ENCODE results near the gene NDUFA8.

The NDUFA8 gene

DNA sequence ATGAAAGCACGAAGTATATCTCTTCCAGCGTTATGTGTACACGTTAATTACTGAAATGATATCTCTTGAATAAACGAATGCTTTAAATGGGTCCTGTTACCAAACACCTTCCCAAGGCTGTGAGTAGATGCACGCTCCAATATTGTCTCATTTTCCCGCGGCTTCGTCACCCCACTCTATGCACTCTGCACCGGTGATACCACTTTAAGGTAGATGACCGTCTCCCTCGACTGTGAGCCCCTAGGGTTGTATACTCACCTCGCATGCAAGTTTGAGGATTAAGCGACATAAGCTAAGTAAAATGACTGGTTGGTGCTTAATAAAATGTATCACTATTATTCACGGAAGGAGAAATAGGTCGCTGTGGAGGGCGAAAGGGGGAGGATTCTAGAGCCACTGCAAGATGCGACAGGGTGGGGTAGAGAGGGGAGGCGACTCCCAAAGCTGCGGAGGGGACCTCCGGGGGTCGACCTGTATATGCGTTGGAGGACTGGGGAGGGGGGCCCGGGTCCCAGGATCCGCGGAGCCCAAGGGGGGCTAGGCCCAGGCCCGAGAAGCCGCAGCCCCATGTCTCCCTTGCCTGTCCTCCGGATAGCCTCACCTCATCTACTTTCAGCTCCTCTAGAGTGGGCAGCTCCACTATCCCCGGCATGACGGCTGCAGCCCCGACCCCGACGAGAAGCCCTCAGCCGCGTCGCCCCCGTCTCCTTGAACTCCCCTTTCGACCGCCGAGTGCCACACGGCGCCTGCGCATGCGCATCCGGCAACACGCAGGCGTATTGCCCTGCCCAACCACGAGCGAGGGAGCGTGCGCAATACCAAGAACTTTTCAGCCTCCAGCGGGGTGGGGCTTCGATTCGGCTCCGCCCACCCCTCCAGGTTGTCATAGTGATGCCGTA is at the start of gene NDUFA8, which contains the start of gene MORN5:
TSS of gene NDUFA8 (minus strand) at position 754 of the 899 bp plus-strand sequence. CDS start at position 652, 102 bp downstream.
TSS of gene MORN5 (plus strand) at position 883 of the 899 bp plus-strand sequence. CDS start 65 bp downstream, outside the sequence.
- peak; percentile 88 to 94 (median 92) for DNase-seq (ENCODE audit: low read depth in 3 of 3)

DNA sequence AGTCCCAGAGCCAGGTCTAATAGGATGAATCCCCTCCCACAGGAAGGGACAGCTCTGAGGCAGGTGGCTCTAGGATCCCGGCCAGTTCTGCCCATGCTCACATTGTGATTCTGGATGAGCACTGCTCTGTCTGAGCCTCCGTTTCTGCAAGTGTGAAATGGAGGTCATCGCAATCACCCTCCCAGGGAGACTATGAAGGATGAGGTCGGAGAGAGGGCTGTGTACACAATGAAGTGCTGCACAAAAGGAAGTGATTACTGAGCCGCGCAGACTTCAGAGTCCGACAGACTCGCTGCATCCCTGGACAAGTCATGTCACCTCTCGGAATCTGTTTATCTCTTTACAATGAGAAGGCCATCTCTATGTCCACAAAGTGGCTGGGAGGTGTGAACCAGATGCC is 47.5 kb upstream of the NDUFA8 start:
- no peak for DNase-seq (ENCODE audit: low read depth in 3 of 3)

DNA sequence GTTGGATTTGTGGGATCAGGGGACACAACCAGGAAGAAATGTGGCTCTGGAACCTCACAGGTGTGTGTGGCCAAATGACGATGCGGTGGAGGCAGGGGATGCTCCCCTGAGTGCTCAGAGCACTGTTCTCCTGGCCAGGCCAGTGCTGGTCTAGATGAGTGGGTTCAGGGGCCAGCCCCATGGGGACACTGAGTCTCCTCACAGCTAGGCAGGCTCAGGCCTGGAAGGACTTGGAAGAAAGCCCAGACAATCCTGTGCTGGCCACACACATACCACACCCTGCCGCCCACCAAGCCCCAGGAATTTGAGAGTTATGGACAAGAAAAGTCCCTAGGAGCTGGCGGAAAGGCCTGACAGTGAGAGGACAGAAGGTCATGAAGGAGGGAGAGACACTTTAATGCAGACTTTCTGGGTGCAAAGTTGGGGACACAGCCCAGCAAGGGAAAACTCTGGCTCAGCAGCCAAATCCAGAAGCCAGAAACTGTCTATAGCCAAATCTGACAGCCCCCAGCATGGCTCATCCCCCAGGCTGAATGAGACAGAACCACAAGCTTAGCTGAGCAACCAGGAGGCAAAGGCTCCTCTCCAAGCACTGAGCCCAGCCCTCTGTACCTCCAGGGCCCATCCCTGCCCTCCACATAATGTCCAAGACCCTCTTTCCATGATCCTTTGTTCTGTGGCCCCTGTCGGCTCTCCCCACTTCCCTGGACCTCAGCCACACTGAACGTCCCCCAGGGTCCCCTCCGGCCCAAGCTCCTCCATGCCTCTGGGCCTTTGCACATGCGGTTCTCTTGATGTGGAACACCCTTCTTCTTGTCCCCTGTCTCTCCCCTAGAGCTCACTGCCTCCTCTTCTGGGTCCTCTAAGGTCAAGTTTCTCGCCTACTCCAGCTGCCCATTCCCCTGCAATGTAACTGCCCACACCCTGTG is 46.8 kb upstream of the NDUFA8 start:
- DNase-seq (ENCODE audit: low read depth in 3 of 3) = no peak

DNA sequence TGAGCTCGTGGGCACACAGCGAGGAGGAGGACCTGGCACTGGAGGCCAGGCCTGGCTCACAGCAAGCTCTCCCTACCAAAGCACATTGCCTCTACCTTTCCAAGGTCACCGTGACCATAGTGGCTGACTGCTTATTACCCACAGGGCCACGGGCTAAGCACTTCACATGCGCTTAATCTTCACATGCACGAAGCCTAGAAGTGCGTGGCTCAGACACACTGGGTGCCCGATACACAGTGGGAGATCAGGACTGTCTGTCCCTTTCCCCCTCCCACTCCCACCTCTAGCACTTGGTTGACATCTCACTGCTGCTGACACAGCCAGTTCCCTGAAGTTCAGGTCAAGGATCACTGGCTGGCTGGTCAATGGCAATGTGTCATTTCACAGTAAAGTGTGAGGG is 45.6 kb upstream of the NDUFA8 start:
- no peak for DNase-seq (ENCODE audit: low read depth in 3 of 3)

DNA sequence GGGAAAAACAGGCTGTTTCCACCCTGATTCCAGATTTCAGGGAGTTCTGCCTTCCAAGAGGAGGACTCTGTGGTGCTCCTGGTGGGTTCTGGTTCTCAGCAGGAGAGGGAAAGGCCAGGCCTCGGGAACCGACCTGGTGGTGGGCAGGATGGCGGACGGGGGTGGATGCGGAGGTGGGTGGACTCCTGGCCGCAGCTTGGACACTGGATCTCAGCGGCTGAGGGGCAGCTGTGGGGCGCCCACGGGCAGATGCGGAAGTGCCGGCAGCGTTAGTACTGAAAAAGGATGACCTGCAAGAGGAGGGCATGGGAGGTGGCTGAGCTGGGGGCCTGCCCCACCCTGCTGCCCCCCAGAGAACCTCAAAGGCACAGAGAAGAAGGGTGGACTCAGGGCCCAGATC is 44.9 kb upstream of the NDUFA8 start:
- no peak for DNase-seq (ENCODE audit: low read depth in 3 of 3)

DNA sequence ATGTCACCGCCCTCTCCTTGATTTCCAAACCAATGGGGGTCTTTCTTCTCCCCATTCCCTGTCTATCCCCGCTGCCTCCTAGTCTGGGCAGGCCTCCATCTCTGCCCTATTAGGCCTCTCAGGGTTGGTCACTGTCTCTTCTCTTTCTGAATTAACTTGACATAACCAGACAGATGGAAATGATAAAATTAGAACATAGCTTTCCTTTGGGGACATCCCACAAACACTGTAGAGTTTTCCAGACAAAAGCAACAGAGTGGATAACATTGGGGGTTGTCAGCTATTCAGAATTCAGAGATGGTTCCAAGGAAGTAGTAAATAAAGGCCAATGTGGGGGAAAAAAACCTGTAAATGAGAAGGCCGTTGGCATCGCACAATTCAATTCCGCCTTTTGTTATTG is 44.5 kb upstream of the NDUFA8 start:
- no peak for DNase-seq (ENCODE audit: low read depth in 3 of 3)

DNA sequence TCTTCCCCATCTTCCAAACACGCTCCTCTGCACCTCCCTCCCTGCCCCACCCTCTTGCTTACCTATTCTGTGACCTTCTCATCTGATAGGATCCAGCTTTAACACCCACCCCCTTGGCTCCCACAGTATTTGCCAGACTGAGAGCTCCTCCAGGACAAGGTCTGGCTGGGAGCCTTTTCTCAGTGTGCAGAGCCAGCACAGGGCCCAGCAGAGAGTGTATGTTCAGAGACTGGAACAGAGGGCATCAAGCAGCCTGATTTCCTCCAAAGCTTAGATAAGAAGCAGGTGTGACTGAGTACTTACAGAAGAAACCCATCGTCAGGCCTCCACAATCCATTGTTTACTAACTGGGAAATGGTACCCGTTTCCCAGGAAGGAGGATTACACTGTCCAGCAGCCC is 42.5 kb upstream of the NDUFA8 start:
- no peak for DNase-seq (ENCODE audit: low read depth in 3 of 3)

DNA sequence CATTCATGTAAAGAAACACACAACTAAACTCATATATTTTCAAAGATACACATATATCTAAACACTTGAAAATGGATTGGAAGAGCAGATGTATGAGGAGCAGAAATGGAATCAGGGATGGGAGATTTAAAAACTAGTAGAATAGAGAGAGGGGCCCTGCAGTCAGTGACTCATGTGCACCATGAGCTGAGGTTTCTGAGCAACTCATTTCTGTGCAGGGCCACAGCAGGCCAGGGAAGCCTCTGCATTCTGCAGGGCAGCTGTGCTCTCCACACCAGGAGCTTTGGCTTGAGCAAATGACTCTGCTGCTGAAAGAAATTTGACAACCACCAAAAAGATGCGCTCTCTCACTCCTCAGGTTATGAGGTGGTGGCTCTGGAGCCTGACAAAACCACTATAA is 42.1 kb upstream of the NDUFA8 start:
- no peak for DNase-seq (ENCODE audit: low read depth in 3 of 3)

DNA sequence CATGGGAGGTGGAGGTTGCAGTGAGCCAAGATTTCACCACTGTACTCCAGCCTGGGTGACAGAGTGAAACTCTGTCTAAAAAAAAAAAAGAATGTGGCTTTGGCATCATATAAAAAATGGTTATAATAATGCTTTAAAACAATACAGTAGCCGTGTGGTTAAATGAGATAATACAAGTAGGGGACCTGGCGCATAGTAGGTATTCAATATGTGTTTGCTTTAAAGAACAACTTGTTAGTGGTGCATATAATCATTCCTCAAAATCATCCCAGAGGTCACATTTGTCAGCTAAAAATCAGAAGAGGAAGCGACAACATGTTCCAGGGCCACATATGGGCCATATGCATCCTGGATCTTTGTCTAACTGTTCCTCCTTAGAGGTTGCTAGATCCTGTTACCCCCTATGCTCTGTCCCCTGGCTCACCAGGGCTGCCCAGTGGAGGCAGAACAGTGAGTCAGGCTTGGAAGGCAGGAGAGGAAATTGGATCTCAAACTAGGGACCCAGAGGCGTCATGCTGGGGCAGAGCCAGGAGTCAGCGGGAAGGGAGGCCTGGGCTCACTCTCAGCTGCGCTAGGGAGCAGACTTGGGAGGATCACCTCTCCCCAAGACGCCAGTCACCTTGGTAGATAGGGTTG is 41.5 kb upstream of the NDUFA8 start:
- DNase-seq (ENCODE audit: low read depth in 3 of 3) = no peak

DNA sequence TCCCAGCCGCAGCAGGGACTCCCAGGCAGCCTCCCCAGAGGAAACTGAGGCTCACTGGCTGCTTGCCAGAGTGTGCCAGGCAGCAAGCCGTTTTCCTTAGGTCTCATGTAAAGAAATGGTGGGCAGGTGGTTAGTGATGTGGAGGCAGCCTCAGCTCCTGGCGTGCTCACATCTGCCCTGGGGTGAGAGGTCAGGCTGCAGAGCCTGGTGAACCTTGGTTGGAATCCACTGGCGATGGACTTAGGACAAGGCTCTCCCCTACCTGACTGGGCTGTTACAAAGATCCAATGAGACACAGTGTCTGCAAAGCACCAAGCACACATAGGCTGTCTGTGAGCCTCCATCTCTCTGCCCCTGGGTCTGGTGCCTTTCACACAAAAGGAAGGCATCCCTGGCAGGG is 38.3 kb upstream of the NDUFA8 start:
- DNase-seq (ENCODE audit: low read depth in 3 of 3) = no peak

DNA sequence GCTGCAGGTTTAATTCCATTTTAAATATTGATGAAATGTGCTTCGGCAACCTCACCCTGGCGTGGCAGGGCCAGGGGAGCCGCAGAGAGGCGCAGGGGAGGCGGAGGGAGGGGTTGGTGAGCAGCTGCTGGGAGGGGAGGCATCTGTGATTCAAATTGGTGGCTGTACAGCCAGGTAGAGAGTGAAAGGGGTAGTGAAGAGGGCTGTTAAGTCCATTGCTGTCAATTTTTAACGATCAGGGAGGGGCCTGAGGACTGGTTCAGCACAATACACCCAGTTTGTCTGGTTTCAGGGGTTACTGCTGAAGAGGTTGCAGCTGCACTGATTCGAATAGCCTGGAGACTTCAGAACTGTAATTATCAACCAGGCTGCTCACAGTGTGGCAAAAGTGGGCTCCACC is 37.8 kb upstream of the NDUFA8 start:
- no peak for DNase-seq (ENCODE audit: low read depth in 3 of 3)

DNA sequence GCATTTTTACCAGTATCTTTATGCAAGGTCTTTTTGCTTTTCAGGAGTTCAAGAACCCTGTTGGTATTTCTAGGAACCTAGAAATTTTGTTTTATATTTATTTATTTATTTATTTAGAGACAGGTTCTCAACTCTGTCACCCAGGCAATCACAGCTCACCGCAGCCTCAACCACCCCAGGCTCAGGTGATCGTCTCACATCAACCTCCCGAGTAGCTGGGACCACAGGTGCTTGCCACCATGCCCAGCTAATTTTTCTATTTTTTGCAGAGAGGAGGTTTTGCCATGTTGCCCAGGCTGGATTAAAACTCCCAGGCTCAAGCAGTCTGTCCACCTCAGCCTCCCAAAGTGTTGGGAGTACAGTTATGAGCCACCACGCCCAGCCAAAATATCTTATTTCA is 36.3 kb upstream of the NDUFA8 start:
- no peak for DNase-seq (ENCODE audit: low read depth in 3 of 3)

DNA sequence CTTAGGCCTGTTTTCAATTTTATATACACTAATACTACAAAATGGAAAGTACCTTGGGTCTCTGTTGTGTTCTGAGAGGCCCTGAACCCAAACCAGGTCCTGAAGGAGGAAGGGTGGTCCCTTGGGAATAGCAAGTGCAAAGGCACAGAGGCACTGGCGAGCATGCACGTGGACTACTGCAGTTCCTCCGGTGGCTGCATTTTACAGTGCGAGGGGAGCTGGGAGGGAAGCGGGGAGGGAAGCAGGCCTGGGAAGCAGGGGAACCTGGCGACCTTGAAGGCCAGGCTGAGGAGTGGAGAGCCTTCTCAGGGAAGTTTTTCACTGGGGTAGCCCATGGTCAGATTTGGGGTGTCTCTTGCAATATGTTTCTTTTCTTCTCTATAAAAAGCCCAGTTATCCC is 34.1 kb upstream of the NDUFA8 start:
- DNase-seq (ENCODE audit: low read depth in 3 of 3) = no peak

DNA sequence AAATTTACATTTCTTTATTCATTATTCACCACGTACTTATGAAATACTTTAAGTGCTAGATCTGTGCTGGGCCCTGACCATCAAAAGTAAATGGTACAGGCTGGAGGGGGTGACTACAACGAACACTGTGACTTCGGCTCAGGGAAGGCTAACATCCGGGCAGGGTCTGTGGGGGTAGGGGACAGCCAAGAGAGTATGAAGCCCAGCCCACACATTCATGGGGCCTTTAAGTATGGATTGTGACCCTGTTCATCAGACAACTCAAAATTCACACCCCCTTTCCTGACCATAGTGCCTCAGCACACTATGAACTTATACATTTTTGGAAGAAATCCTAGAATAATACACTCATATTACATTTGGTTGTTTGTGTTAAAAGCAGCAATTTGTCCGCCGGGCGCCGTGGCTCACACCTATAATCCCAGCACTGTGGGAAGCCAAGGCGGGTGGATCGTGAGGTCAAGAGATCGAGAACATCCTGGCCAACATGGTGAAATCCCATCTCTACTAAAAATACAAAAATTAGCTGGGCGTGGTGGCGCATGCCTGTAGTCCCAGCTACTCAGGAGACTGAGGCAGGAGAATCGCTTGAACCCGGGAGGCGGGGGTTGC is 33.4 kb upstream of the NDUFA8 start:
- no peak for DNase-seq (ENCODE audit: low read depth in 3 of 3)

DNA sequence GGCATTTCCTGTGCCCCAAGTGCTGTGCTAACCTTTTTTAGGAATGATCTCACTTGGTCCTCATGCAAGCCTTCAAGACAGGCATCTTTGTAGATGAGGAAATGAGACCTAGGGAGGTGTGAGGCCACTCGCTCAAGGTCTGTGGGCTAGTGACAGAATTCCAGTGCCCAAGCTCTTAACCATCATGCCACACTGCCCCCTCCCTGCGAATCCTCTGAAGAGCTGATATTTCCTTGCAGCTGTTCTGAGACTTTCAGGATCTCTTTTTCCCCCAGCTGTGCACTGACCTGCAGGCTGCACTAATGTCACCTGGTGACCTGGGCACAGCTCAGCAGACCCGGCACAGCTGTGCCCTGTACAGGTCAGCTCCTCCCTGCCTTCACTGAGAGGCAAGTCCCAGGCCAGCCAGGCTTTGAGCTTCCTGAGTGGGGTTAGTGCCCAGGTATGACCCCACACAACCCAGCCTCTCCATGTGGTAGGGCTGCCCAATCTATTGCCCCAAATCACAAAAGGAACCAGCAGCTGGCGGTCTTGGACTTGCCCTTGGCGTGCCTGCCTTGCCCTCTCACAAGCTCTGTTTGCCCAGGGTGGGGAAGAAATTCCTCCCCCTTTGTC is 32.8 kb upstream of the NDUFA8 start:
- no peak for DNase-seq (ENCODE audit: low read depth in 3 of 3)

DNA sequence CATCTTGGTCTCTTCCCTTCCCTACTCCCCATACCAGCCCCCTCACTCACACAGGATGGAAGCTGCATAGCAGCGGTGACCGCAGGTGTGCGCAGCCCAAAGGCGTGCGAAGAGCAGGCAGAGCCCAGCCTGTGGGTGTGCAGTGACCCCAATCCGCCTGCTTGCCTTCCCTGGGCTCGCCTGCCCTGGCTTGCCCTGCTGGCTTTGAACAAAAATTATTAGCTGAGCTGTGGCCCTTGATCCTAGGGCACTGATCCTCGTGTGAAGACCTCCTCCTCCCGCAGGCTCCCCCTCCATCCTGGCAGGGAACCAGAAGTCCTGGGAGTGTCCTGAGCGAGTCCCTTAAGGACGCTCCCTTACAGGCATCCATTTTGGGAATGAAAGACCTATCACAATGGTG is 32.0 kb upstream of the NDUFA8 start:
- DNase-seq (ENCODE audit: low read depth in 3 of 3) = no peak

DNA sequence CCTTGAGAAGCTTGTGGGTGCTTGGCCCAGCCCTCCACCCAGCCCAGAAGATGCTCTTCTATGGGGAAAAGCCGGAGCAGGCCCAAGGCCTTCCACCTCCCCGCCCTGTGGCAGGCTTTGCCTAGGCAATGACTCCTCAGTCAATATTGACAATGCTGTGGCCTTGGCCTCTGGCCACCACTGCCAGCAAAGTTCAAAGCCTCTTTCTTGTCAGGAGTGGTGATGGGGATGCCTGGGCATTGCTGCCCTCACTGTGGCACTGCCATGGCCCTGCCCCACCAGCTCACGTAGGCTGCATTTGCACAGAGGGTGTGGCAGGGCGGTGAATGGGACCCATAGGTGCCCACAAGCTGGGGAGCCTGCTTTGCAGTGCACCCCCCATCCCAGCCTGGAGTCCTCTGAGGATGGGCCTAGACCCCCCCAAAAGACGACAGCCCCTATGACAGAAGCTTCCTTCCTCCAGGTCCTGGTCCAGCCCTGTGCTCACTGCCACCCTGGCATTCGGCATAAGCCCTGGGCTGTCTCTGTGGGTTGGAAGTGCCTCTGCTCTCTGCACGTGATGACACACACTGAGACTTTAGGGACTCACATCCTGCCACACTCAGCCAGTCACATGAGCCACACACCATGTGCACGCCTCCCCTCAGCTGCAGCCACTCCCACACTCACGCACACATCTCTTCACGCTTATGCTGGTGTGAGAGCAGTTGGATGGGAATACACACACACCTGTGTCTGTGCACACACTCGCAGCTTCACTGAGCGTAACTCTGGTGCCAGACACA is 31.2 kb upstream of the NDUFA8 start:
- no peak for DNase-seq (ENCODE audit: low read depth in 3 of 3)

DNA sequence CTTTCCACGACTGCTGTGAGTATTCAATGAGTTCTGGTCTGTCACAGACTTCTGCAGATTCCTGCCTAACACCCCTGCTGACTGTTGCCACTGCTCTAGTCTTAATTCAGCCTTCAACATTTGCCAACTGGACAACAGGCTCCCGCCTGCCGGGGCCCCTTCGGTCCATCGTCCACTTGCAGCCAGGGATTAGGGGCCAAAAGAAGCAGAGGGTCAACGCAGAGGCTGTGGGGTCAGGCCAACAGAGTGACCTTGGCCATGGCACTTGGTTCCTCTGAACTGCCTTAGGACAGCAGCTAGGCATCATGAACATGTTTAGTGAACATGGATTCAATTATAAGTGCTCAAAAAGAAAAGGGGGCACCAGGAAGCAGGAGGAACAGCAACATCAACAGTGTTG is 28.8 kb upstream of the NDUFA8 start:
- no peak for DNase-seq (ENCODE audit: low read depth in 3 of 3)

DNA sequence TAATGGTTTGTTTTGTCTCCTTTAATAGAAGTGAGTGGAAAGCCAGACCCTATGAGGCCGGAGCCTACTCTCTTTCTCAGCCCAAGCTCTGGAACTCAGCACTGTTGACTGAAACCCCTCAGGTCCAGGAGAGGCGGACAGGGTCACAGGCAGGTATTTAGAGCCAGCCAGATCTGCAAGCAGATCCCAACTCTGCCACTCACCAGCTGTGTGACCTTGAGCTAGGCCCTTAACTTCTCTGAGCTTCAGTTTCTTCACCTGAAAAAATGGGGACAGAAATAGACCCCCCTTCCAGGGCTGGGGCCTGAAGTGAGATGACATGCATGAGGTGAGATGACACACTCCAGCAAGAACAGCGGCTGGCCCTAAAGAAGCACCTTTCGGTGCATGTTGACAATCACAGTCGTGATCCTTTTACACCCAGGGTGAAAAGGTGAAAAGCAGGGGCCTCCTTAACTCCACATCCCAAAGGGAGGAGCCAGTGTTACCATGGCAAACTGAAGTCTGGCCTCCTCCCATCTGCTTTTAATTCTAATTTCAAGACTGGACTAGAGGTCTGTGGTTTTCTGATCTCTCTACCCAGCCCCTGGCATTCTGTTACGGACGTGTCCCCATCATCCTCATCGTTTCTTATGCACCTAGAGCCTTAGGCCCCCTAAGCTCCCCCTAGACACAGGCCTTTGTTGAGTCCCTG is 27.3 kb upstream of the NDUFA8 start:
- DNase-seq (ENCODE audit: low read depth in 3 of 3) = no peak

DNA sequence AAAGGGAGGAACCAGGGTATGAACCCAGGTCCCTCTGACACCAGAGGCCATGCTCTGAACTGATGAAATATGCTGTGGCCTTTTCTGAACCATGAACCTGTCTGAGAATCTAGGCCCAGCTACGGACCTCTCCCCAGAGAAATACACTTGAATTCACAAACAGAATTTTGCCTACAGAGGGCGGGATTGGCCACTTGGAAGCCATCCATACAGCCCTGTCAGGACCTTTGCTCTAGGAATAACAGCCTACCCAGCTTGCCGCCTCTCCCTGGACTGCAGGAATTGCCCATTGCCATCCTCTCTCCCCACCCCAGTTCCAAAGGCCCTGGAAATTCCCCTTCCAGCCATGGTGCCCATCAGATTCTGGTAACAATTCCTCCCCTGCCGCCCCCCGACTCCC is 26.7 kb upstream of the NDUFA8 start:
- no peak for DNase-seq (ENCODE audit: low read depth in 3 of 3)
